ENCODE measurements around the gene PARD3. TPM values are rescaled to one million over a fixed set of nuclear protein-coding genes. Genes with fewer than 3 reads are reported as not detected.

Gene PARD3
- total and polyA plus RNA-seq, 7 donors = 20.2 to 84.4 (median 53.4) TPM

DNA sequence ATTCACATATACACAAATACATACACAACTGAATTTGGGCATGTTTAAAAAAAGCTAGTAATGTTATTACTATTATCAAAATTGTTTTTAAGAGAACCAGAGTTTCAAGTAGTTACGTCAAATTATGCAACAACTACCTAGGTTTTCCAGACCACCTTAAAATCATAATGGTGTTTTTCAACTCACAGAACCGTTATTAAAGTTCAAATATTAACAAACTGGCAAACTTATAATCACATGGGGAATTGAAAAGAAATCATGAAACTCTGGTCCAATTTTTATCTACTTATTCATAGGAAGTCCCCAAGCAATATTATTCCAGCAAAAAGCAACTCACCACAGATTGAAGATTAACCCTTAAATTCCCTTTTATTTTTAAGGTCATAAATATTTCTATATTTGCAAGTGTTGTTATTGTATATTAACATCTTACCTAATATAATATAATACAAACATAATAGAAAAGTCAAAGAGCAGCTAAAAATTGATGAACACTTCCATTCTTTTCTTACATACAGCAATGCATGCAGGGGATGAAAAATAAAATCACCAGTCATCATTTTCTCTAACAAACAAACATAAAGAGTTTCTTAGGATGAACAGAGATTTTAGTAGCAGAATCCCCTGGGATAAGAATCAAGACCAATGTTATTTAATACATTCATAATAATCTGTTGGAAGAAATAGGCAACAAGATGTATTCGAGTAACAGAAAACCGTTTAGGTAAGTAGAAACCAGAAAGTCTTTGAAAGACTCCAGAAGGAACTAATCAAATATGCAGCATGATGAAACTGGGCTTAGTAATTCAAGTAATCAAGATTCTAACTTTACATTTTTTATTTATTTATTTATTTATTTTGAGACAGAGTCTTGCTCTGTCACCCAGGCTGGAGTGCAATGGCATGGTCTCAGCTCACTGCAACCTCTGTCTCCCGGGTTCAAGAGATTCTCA is 391.1 kb downstream of the PARD3 start:
- TF ChIP-seq CTCF (IDR thresholded peaks at IDR 0.05) = no peak
- no peak for ATAC-seq
- no peak for DNase-seq
- Histone ChIP-seq H3K4me1 (no peaks in the 10 kb centered on the region), H3K27ac (no peak overlapping the region), H3K27me3 (ENCODE audit: insufficient read depth in 3 of 3, low read length in 2 of 3) (no peaks in the 10 kb centered on the region), H3K36me3 (ENCODE audit: insufficient read depth in 1 of 2, low read depth in 1 of 2) (no peaks in the 10 kb centered on the region), H3K9me3 (no peaks in the 10 kb centered on the region), H3K4me3 (no peak overlapping the region)
- 68 to 80% (median 70%) methylated on average over 5 of the region's 5 CpGs for WGBS, 3 donors
- intact Hi-C loops (cut with DNase I) = loop anchor here in 1 of 2 donors (10.0 kb wide), 1 partner anchor 89 kb away; no protein-coding TSS in a partner anchor

GRCh38 chr10:34420795-34421194 is 394.3 kb downstream of the PARD3 start:
- TF ChIP-seq CTCF (IDR thresholded peaks at IDR 0.05) = no peak
- Histone ChIP-seq H3K27ac (no peak overlapping the region), H3K9me3 (no peaks in the 10 kb centered on the region), H3K4me3 (no peak overlapping the region), H3K4me1 (no peaks in the 10 kb centered on the region), H3K27me3 (ENCODE audit: insufficient read depth in 3 of 3, low read length in 2 of 3) (no peaks in the 10 kb centered on the region), H3K36me3 (ENCODE audit: insufficient read depth in 1 of 2, low read depth in 1 of 2) (no peaks in the 10 kb centered on the region)
- DNase-seq (no peak), ATAC-seq (no peak)
- intact Hi-C loops (cut with DNase I) = loop anchor here in 1 of 2 donors (10.0 kb wide), 1 partner anchor 86 kb away; no protein-coding TSS in a partner anchor
- 0 to 75% (median 60%) methylated on average over 1 of the region's 1 CpG for WGBS, 3 donors

GRCh38 chr10:34420273-34420672 is 394.8 kb downstream of the PARD3 start:
- H3K27me3 ChIP-seq (ENCODE audit: insufficient read depth in 3 of 3, low read length in 2 of 3) = no peaks in the 10 kb centered on the region
- no peaks in the 10 kb centered on the region for H3K36me3 ChIP-seq (ENCODE audit: insufficient read depth in 1 of 2, low read depth in 1 of 2)
- no peak overlapping the region for H3K27ac ChIP-seq
- DNase-seq = no peak
- intact Hi-C loops (cut with DNase I) = loop anchor here in 1 of 2 donors (10.0 kb wide), 1 partner anchor 85 kb away; no protein-coding TSS in a partner anchor
- WGBS, 3 donors = 92 to 95% (median 94%) methylated on average over 3 of the region's 3 CpGs
- no peak for ATAC-seq
- H3K4me3 ChIP-seq = no peak overlapping the region
- H3K9me3 ChIP-seq = no peaks in the 10 kb centered on the region
- TF ChIP-seq CTCF (IDR thresholded peaks at IDR 0.05) = no peak
- no peaks in the 10 kb centered on the region for H3K4me1 ChIP-seq

- intact Hi-C loops (cut with DNase I) = no loop called here
- H3K4me3 ChIP-seq = no peak overlapping the region
- H3K4me1 ChIP-seq = no peaks in the 10 kb centered on the region
- WGBS, 3 donors = 88 to 92% (median 89%) methylated on average over 4 of the region's 4 CpGs
- TF ChIP-seq CTCF (IDR thresholded peaks at IDR 0.05) = no peak
- ATAC-seq = no peak
- H3K36me3 ChIP-seq (ENCODE audit: insufficient read depth in 1 of 2, low read depth in 1 of 2) = no peaks in the 10 kb centered on the region
- no peak overlapping the region for H3K27ac ChIP-seq
- H3K9me3 ChIP-seq = no peaks in the 10 kb centered on the region
- no peak for DNase-seq
- H3K27me3 ChIP-seq (ENCODE audit: insufficient read depth in 3 of 3, low read length in 2 of 3) = no peaks in the 10 kb centered on the region
Measured at GRCh38 chr10:34415039-34415438, 400.1 kb downstream of the PARD3 start.
